HCT116 (cell line): ENCODE data around the gene ERAL1. TPM values are rescaled to one million over a fixed set of nuclear protein-coding genes. Genes with fewer than 3 reads are reported as not detected.

ENCODE experiments used
- ATAC-seq: fragments of 200-7000 bp; cut with Tn5 transposase; 2 replicates; pipeline ENCODE4 v1.9.1; 2020; ENCODE audit warnings: mild to moderate bottlenecking, moderate library complexity
- BruUV-seq: library from RNA; stranded (reverse); fragments of 400-500 nt; replicated peaks from 2 replicates; lab custom pipeline; 2021; lab: Mats Ljungman, UMichigan
- CTCF ChIA-PET: fragments of 300-600 bp; sonication (Branson Sonifier 250); formaldehyde crosslinking; loops from one replicate; lab custom pipeline; 2021; ENCODE audit warnings: antibody characterized with exemption; lab: Charles Lee
- POLR2A ChIA-PET: fragments of 300-600, 350-600 bp; sonication (Branson Sonifier 250); formaldehyde crosslinking; loops from one replicate; lab custom pipeline; 2021; ENCODE audit warnings: antibody characterized with exemption; lab: Charles Lee
- RAD21 ChIA-PET, 2 experiments: fragments of 300-600 bp; sonication (Branson Sonifier 250); formaldehyde crosslinking; loops; one replicate each; lab custom pipeline; 2023; ENCODE audit warnings: low total read pairs in 2 of 2; ENCODE audit not compliant: uncharacterized antibody in 2 of 2, unreplicated experiment in 2 of 2, low non-redundant PET in 1 of 2; lab: Charles Lee
- DNase-seq: peaks from one replicate; pipeline ENCODE4 v3.0.0-alpha.2; 2010; ENCODE audit warnings: low read depth, low spot score
- H2AFZ ChIP-seq: fragments of 200-600 bp; shearing (Covaris generic), sonication (generic); 2 replicates; pipeline ENCODE4 v1.6.1; 2017; ENCODE audit warnings: low read depth, mixed run types, mixed read lengths, antibody characterized with exemption, low read length; ENCODE audit not compliant: poor library complexity, severe bottlenecking
- H3K27ac ChIP-seq: 2 replicates; pipeline ENCODE4 v1.5.1; 2012; ENCODE audit warnings: low read depth, low read length
- H3K27me3 ChIP-seq: fragments of 200-600 bp; sonication (generic); 2 replicates; pipeline ENCODE4 v1.6.1; 2016; ENCODE audit warnings: mixed run types, low read length, mixed read lengths; ENCODE audit not compliant: insufficient read depth
- H3K36me3 ChIP-seq, 2 experiments: fragments of 200-500 bp in 1 of 2; fragments of 200-600 bp in 1 of 2; sonication (Bioruptor generic) in 1 of 2; sonication (generic) in 1 of 2; 2 replicates each; pipeline versions ENCODE4 v1.5.1 to v1.6.1; 2014 to 2016; ENCODE audit warnings: low read length in 2 of 2, inconsistent platforms in 1 of 2, mixed read lengths in 1 of 2, mixed run types in 1 of 2; ENCODE audit not compliant: insufficient read depth in 2 of 2, control insufficient read depth in 1 of 2
- H3K4me1 ChIP-seq, 2 experiments: fragments of 200-600 bp in 1 of 2; sonication (generic) in 1 of 2; 2 replicates each; pipeline versions ENCODE4 v1.5.1 to v1.6.1; 2012 to 2017; ENCODE audit warnings: low read length in 2 of 2, inconsistent platforms in 1 of 2, mild to moderate bottlenecking in 1 of 2, mixed read lengths in 1 of 2, mixed run types in 1 of 2, moderate library complexity in 1 of 2; ENCODE audit not compliant: insufficient read depth in 2 of 2, control insufficient read depth in 1 of 2
- H3K4me2 ChIP-seq: fragments of 200-600 bp; sonication (generic); 2 replicates; pipeline ENCODE4 v1.6.1; 2017; ENCODE audit warnings: mixed run types, low read length, mixed read lengths
- H3K4me3 ChIP-seq, 2 experiments: fragments of 200-600 bp in 1 of 2; sonication (generic) in 1 of 2; replicated peaks in 1 of 2; 2 replicates each; pipeline ENCODE4 v1.5.1; 2011 to 2016; ENCODE audit warnings: low read length in 2 of 2, control low read depth in 1 of 2, low read depth in 1 of 2, mild to moderate bottlenecking in 1 of 2, mixed read lengths in 1 of 2, mixed run types in 1 of 2
- H3K79me2 ChIP-seq: fragments of 200-600 bp; sonication (generic); 2 replicates; pipeline ENCODE4 v1.6.1; 2017; ENCODE audit warnings: mild to moderate bottlenecking, mixed run types, low read length, moderate library complexity, mixed read lengths; ENCODE audit not compliant: insufficient read depth
- H3K9ac ChIP-seq: fragments of 200-600 bp; sonication (generic); 2 replicates; pipeline ENCODE4 v1.6.1; 2016; ENCODE audit warnings: low read length, mixed read lengths
- H3K9me2 ChIP-seq: fragments of 200-600 bp; sonication (generic), shearing (Covaris generic); 2 replicates; pipeline ENCODE4 v1.6.1; 2017; ENCODE audit warnings: mixed run types, mild to moderate bottlenecking, moderate library complexity; ENCODE audit not compliant: insufficient read depth
- H3K9me3 ChIP-seq, 2 experiments: fragments of 200-500 bp in 1 of 2; fragments of 200-600 bp in 1 of 2; sonication (Bioruptor generic) in 1 of 2; sonication (generic) in 1 of 2; 2 replicates each; pipeline ENCODE4 v1.6.1; 2014 to 2017; ENCODE audit warnings: low read length in 2 of 2, mixed read lengths in 2 of 2, inconsistent platforms in 1 of 2, low read depth in 1 of 2, mild to moderate bottlenecking in 1 of 2, mixed run types in 1 of 2, moderate library complexity in 1 of 2; ENCODE audit not compliant: control insufficient read depth in 1 of 2, insufficient read depth in 1 of 2
- H4K20me1 ChIP-seq: fragments of 200-600 bp; sonication (generic), shearing (Covaris generic); 2 replicates; pipeline ENCODE4 v1.6.1; 2017; ENCODE audit warnings: mixed run types, mild to moderate bottlenecking, moderate library complexity; ENCODE audit not compliant: insufficient read depth
- CEBPB ChIP-seq: IDR thresholded peaks from 2 replicates; pipeline ENCODE4 v1.6.1; 2012; ENCODE audit warnings: low read depth
- CTCF ChIP-seq, 3 experiments: fragments of 200-600 bp in 1 of 3; sonication (generic) in 1 of 3; IDR thresholded peaks in 2 of 3; conservative IDR thresholded peaks in 1 of 3; 2 replicates each; pipeline ENCODE4 v1.5.1; 2012 to 2017; ENCODE audit warnings: low read depth in 2 of 3, low read length in 2 of 3, antibody characterized with exemption in 1 of 3, borderline replicate concordance in 1 of 3, control low read depth in 1 of 3, mild to moderate bottlenecking in 1 of 3, mixed read lengths in 1 of 3, mixed run types in 1 of 3, moderate library complexity in 1 of 3; ENCODE audit not compliant: insufficient read depth in 1 of 3
- EGR1 ChIP-seq: IDR thresholded peaks from 2 replicates; pipeline ENCODE4 v1.6.1; 2012; ENCODE audit warnings: low read depth
- EZH2 ChIP-seq: fragments of 200-600 bp; sonication (generic); IDR thresholded peaks from 2 replicates; pipeline ENCODE4 v1.6.1; 2017; ENCODE audit warnings: antibody characterized with exemption, mixed run types
- EZH2phosphoT487 ChIP-seq: fragments of 200-600 bp; IDR thresholded peaks from 2 replicates; pipeline ENCODE4 v1.6.1; 2018; ENCODE audit warnings: antibody characterized with exemption, borderline replicate concordance
- FOSL1 ChIP-seq: IDR thresholded peaks from 2 replicates; pipeline ENCODE4 v1.6.1; 2012; ENCODE audit warnings: low read depth
- JUND ChIP-seq: IDR thresholded peaks from 2 replicates; pipeline ENCODE4 v1.6.1; 2012
- POLR2A ChIP-seq: IDR thresholded peaks from 2 replicates; pipeline ENCODE4 v1.7.0; 2011; ENCODE audit warnings: borderline replicate concordance; ENCODE audit not compliant: insufficient read depth, insufficient read length; ENCODE audit errors: extremely low read depth
- POLR2AphosphoS5 ChIP-seq: IDR thresholded peaks from 2 replicates; pipeline ENCODE4 v1.6.1; 2011; ENCODE audit warnings: mild to moderate bottlenecking, low read depth, low read length, moderate library complexity
- RAD21 ChIP-seq: IDR thresholded peaks from 2 replicates; pipeline ENCODE4 v1.6.1; 2012; ENCODE audit warnings: low read depth, mild to moderate bottlenecking
- SIN3A ChIP-seq: IDR thresholded peaks from 2 replicates; pipeline ENCODE4 v1.6.1; 2012; ENCODE audit warnings: low read depth
- SP1 ChIP-seq: IDR thresholded peaks from 2 replicates; pipeline ENCODE4 v1.6.1; 2012; ENCODE audit warnings: low read depth
- SRF ChIP-seq: IDR thresholded peaks from 2 replicates; pipeline ENCODE4 v1.6.1; 2012; ENCODE audit warnings: low read depth
- TCF7L2 ChIP-seq: IDR thresholded peaks from 2 replicates; pipeline ENCODE4 v1.7.0; 2011; ENCODE audit warnings: borderline replicate concordance, inconsistent platforms; ENCODE audit not compliant: insufficient read depth, insufficient read length; ENCODE audit errors: extremely low read depth
- YY1 ChIP-seq: IDR thresholded peaks from 2 replicates; pipeline ENCODE4 v1.6.1; 2011; ENCODE audit warnings: low read length, low read depth, moderate library complexity, mild to moderate bottlenecking; ENCODE audit not compliant: insufficient replicate concordance; ENCODE audit errors: extremely low read depth
- ZBTB33 ChIP-seq: IDR thresholded peaks from 2 replicates; pipeline ENCODE4 v1.6.1; 2011; ENCODE audit warnings: mild to moderate bottlenecking, low read length, moderate library complexity; ENCODE audit not compliant: insufficient replicate concordance; ENCODE audit errors: extremely low read depth
- intact Hi-C: fragments of 100-400 bp; cut with micrococcal nuclease; formaldehyde crosslinking; loops from 2 replicates; pipeline ENCODE4 v1.10.0; 2022
- total RNA-seq: library from RNA; stranded (reverse); gene quantifications from one replicate; pipeline ENCODE4 v1.2.1, GENCODE V29; 2021; ENCODE audit not compliant: unreplicated experiment
- TF ChIP-seq, protein P1 (sequence below): IDR thresholded peaks from 2 replicates; pipeline ENCODE4 v1.6.1; 2012
- TF ChIP-seq, protein P2 (sequence below): IDR thresholded peaks from 2 replicates; pipeline ENCODE4 v1.6.1; 2012; ENCODE audit warnings: low read depth
- TF ChIP-seq, protein P3 (sequence below): IDR thresholded peaks from 2 replicates; pipeline ENCODE4 v1.6.1; 2012

ERAL1 gene
- total RNA-seq, 1 experiment from 2014 or later, result 52.0 TPM

DNA sequence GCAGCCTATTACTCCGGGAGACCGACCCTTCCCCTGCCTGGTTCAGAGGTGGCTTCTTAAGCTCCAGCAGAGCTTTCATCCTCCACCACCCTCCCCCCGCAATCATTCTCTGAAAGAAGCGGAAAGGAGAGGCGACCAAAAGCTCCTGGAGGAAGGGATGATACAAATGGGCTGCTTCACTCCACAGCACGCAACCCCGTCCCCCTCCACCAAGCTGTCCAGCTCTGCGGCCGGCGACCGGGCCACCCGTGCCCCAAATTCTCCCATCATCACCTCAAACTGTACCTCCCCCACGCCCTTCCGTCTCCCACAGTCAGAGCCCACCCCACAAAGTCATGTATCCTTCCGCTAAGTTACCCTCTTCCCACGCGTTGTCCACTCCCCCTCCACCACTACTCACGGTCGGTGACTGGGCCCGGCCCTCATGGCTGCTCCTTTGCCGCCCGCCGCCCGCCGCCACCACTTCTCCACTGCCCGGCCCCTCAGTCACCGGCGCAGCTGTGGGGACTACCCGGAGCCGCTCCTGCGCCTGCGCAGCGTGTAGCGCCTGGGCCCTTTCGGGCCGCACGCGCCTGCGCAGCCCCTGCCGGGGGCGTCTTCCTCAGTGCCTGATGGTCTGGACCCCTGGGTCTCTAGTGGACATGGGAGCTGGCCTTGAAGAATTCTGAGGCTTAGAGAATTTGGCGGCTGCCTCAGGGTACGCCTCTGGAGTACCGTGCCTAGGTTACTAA lies 12.4 kb upstream of the ERAL1 start, which contains the start of gene FAM222B:
Gene FAM222B, minus strand, starts transcription at position 509 of the 731 bp plus-strand sequence. CDS start 76,123 bp downstream, outside the sequence.
- peaks cover 45% of the 10 kb centered on the region for H3K79me2 ChIP-seq
- peak within 1 kb of the TSS; percentile 75 for H3K9ac ChIP-seq
- BruUV-seq, result no TSS peak
- peak within 1 kb of the TSS; percentile 83 for H3K4me2 ChIP-seq
- H3K9me3 ChIP-seq, result no peaks in the 10 kb centered on the region
- peak within 1 kb of the TSS; percentile 53 for H3K27ac ChIP-seq
- ChIA-PET POLR2A (interaction anchor here (1.0 to 1.4 kb wide), 4 partner anchors 10 to 123 kb away, joined by 3 to 6 read pairs (median 4); partner anchors contain the start of gene RPL23A), RAD21 (no interaction called here), CTCF (interaction anchor here (1.1 to 2.2 kb wide), 2 partner anchors 79 to 275 kb away, joined by 3 to 11 read pairs; no protein-coding TSS in a partner anchor)
- ATAC-seq (peak; percentile 98), DNase-seq (peak; percentile 47)
- intact Hi-C loops, result no loop called here
- no peaks in the 10 kb centered on the region for H3K27me3 ChIP-seq
- peak within 1 kb of the TSS; percentile 84 to 96 for H3K4me3 ChIP-seq
- H3K36me3 ChIP-seq, result no peaks in the 10 kb centered on the region
- no peaks in the 10 kb centered on the region for H3K9me2 ChIP-seq
- no peaks in the 10 kb centered on the region for H4K20me1 ChIP-seq
- peaks cover 3 to 18% of the 10 kb centered on the region in 2 experiments; a peak in 3 of 4 replicates for H3K4me1 ChIP-seq
- no peak within 1 kb of the TSS for H2AFZ ChIP-seq
- no peak for TF ChIP-seq SIN3A
- no peak for TF ChIP-seq YY1
- TF ChIP-seq SRF, result no peak
- TF ChIP-seq JUND, result no peak
- TF ChIP-seq, protein P1, sequence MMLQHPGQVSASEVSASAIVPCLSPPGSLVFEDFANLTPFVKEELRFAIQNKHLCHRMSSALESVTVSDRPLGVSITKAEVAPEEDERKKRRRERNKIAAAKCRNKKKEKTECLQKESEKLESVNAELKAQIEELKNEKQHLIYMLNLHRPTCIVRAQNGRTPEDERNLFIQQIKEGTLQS, result no peak
- no peak for TF ChIP-seq RAD21
- TF ChIP-seq, protein P2, sequence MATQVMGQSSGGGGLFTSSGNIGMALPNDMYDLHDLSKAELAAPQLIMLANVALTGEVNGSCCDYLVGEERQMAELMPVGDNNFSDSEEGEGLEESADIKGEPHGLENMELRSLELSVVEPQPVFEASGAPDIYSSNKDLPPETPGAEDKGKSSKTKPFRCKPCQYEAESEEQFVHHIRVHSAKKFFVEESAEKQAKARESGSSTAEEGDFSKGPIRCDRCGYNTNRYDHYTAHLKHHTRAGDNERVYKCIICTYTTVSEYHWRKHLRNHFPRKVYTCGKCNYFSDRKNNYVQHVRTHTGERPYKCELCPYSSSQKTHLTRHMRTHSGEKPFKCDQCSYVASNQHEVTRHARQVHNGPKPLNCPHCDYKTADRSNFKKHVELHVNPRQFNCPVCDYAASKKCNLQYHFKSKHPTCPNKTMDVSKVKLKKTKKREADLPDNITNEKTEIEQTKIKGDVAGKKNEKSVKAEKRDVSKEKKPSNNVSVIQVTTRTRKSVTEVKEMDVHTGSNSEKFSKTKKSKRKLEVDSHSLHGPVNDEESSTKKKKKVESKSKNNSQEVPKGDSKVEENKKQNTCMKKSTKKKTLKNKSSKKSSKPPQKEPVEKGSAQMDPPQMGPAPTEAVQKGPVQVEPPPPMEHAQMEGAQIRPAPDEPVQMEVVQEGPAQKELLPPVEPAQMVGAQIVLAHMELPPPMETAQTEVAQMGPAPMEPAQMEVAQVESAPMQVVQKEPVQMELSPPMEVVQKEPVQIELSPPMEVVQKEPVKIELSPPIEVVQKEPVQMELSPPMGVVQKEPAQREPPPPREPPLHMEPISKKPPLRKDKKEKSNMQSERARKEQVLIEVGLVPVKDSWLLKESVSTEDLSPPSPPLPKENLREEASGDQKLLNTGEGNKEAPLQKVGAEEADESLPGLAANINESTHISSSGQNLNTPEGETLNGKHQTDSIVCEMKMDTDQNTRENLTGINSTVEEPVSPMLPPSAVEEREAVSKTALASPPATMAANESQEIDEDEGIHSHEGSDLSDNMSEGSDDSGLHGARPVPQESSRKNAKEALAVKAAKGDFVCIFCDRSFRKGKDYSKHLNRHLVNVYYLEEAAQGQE, result no peak
- no peak for TF ChIP-seq ZBTB33
- no peak for TF ChIP-seq TCF7L2
- no peak for TF ChIP-seq FOSL1
- no peak for TF ChIP-seq CEBPB
- peak; percentile 88 for TF ChIP-seq POLR2AphosphoS5
- no peak for TF ChIP-seq SP1
- TF ChIP-seq EGR1, result no peak
- TF ChIP-seq, protein P3, sequence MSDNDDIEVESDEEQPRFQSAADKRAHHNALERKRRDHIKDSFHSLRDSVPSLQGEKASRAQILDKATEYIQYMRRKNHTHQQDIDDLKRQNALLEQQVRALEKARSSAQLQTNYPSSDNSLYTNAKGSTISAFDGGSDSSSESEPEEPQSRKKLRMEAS, result no peak
- no peak for TF ChIP-seq EZH2
- TF ChIP-seq POLR2A, result peak; percentile 17
- no peak for TF ChIP-seq CTCF (IDR thresholded peaks at IDR 0.05 in 2 of 3, conservative IDR thresholded peaks at IDR 0.05 in 1 of 3; ENCODE audit: borderline replicate concordance in 1 of 3, insufficient read depth in 1 of 3, low read depth in 2 of 3, low read length in 2 of 3)
- no peak for TF ChIP-seq EZH2phosphoT487
